ENCODE data around the gene RAB6A.
"Not testable (repeated sequence)": the region's sequence is repeated elsewhere in the genome, so short reads cannot be mapped to it uniquely, and the experiment has no call there.

Gene RAB6A

GRCh38 chr11:73760679-73761402, at the start of gene RAB6A:
TSS of gene RAB6A (minus strand) at chr11:73761074. CDS start at chr11:73760635, 439 bp downstream.
- peak; percentile 95 for DNase-seq

GRCh38 chr11:73810637-73811036, 49.8 kb upstream of the RAB6A start:
- DNase-seq = no peak

GRCh38 chr11:73808052-73808451, 47.2 kb upstream of the RAB6A start:
- no peak for DNase-seq

GRCh38 chr11:73804712-73805111, 43.8 kb upstream of the RAB6A start:
- no peak for DNase-seq

GRCh38 chr11:73801136-73801535, 40.3 kb upstream of the RAB6A start:
- DNase-seq = no peak

GRCh38 chr11:73800276-73800806, 39.5 kb upstream of the RAB6A start:
- DNase-seq = no peak

GRCh38 chr11:73797457-73797856, 36.6 kb upstream of the RAB6A start:
- DNase-seq = no peak

- no peak for DNase-seq
Observed at GRCh38 chr11:73795925-73796632, 35.2 kb upstream of the RAB6A start.

- no peak for DNase-seq
Observed at GRCh38 chr11:73792584-73792983, 31.7 kb upstream of the RAB6A start.

- no peak for DNase-seq
Observed at GRCh38 chr11:73789279-73789670, 28.4 kb upstream of the RAB6A start.

- peak; percentile 81 for DNase-seq
Observed at GRCh38 chr11:73787643-73788558, 27.0 kb upstream of the RAB6A start, which contains the start of gene MRPL48. TSS of gene MRPL48 (plus strand) at chr11:73787874. CDS start at chr11:73787972, 98 bp downstream.

- no peak for DNase-seq
Observed at GRCh38 chr11:73787051-73787642, 26.3 kb upstream of the RAB6A start.

GRCh38 chr11:73785467-73785866, 24.6 kb upstream of the RAB6A start:
- DNase-seq = not testable (repeated sequence)

- DNase-seq = no peak
Observed at GRCh38 chr11:73784734-73785133, 23.9 kb upstream of the RAB6A start.

GRCh38 chr11:73784080-73784634, 23.3 kb upstream of the RAB6A start:
- DNase-seq = no peak

- DNase-seq = no peak
Observed at GRCh38 chr11:73783483-73784020, 22.7 kb upstream of the RAB6A start.

GRCh38 chr11:73781303-73781702, 20.4 kb upstream of the RAB6A start:
- DNase-seq = no peak

GRCh38 chr11:73779084-73779902, 18.4 kb upstream of the RAB6A start:
- DNase-seq = peak; percentile 96

- DNase-seq = not testable (repeated sequence)
Observed at GRCh38 chr11:73770811-73771210, 9.9 kb upstream of the RAB6A start.

- no peak for DNase-seq
Observed at GRCh38 chr11:73766763-73767162, 5.9 kb upstream of the RAB6A start.

- DNase-seq = no peak
Observed at GRCh38 chr11:73762732-73763131, 1.9 kb upstream of the RAB6A start.
